Subcutaneous adipose tissue (tissue), 4 donors: ENCODE measurements around the gene PHYKPL. TPM values are rescaled to one million over a fixed set of nuclear protein-coding genes. Genes with fewer than 3 reads are reported as not detected.

Experiments
- CTCF ChIP-seq: fragments of 450-650 bp; IDR thresholded peaks from one replicate; pipeline ENCODE4 v1.5.1; 2016; ENCODE audit warnings: low read depth, mild to moderate bottlenecking, control low read depth, antibody characterized with exemption, moderate library complexity
- total RNA-seq, 4 donors: library from RNA; depleted of rRNA; stranded (reverse); fragments of >200 nt; gene quantifications; one replicate each; pipeline ENCODE4 v1.1.0, GENCODE V29; 2016

PHYKPL gene
- total RNA-seq, 4 donors from 2014 or later: 47.8 to 102 (median 73.3) TPM

- TF ChIP-seq CTCF: no peak
Measured at GRCh38 chr5:178242416-178242815, 9.8 kb upstream of the PHYKPL start.

- no peak for TF ChIP-seq CTCF
Measured at GRCh38 chr5:178241688-178242231, 9.2 kb upstream of the PHYKPL start.

- no peak for TF ChIP-seq CTCF
Measured at GRCh38 chr5:178241231-178241663, 8.6 kb upstream of the PHYKPL start.

GRCh38 chr5:178240766-178241165 is 8.2 kb upstream of the PHYKPL start:
- no peak for TF ChIP-seq CTCF

GRCh38 chr5:178240341-178240741 is 7.7 kb upstream of the PHYKPL start:
- no peak for TF ChIP-seq CTCF

- TF ChIP-seq CTCF: no peak
Measured at GRCh38 chr5:178238711-178239592, 6.3 kb upstream of the PHYKPL start.

GRCh38 chr5:178238313-178238635 is 5.7 kb upstream of the PHYKPL start:
- no peak for TF ChIP-seq CTCF
